RWPE1 (cell line): ENCODE data around the gene ST7.

Source experiments
- CTCF ChIA-PET: fragments of 350-600 bp; sonication (Branson Sonifier 250); formaldehyde crosslinking; extraction: SDS; loops from one replicate; lab custom pipeline; 2021; lab: Yijun Ruan, JAX
- POLR2A ChIA-PET: fragments of 400-600 bp; formaldehyde crosslinking; extraction: SDS; loops from one replicate; lab custom pipeline; 2020; ENCODE audit warnings: antibody characterized with exemption; ENCODE audit not compliant: low non-redundant PET; lab: Yijun Ruan, JAX
- DNase-seq: peaks from one replicate; pipeline ENCODE4 v3.0.0; 2012; ENCODE audit warnings: low spot score
- H3K27ac ChIP-seq: fragments of 450-650 bp; 2 replicates; pipeline ENCODE4 v1.5.1; 2017
- CTCF ChIP-seq: fragments of 450-650 bp; conservative IDR thresholded peaks from 2 replicates; pipeline ENCODE4 v1.5.1; 2017; ENCODE audit warnings: low read depth, mild to moderate bottlenecking

The ST7 gene

GRCh38 chr7:117178600-117178999 is 225.3 kb downstream of the ST7 start:
- CTCF ChIA-PET: no interaction called here
- no peak overlapping the region for H3K27ac ChIP-seq

GRCh38 chr7:117179701-117180100 is 226.4 kb downstream of the ST7 start:
- no peak for DNase-seq
- CTCF ChIA-PET: interaction anchor here (0.6 kb wide), 1 partner anchor 10 kb away, joined by 3 read pairs; no protein-coding TSS in a partner anchor
- POLR2A ChIA-PET: no interaction called here
- no peak for TF ChIP-seq CTCF
- no peak overlapping the region for H3K27ac ChIP-seq

More at GRCh38 chr7:117178600-117178999, 225.3 kb downstream of the ST7 start:
- no peak for DNase-seq
- POLR2A ChIA-PET: no interaction called here
- no peak for TF ChIP-seq CTCF

GRCh38 chr7:117183729-117184128 is 230.4 kb downstream of the ST7 start:
- DNase-seq: no peak
- ChIA-PET POLR2A (no interaction called here), CTCF (no interaction called here)
- no peak for TF ChIP-seq CTCF
- no peak overlapping the region for H3K27ac ChIP-seq

GRCh38 chr7:117184367-117184766 is 231.1 kb downstream of the ST7 start:
- ChIA-PET POLR2A (no interaction called here), CTCF (no interaction called here)
- no peak for TF ChIP-seq CTCF
- DNase-seq: no peak
- H3K27ac ChIP-seq: no peak overlapping the region

- ChIA-PET CTCF (no interaction called here), POLR2A (no interaction called here)
- no peak overlapping the region for H3K27ac ChIP-seq
- no peak for TF ChIP-seq CTCF
- no peak for DNase-seq
These were observed 231.8 kb downstream of the ST7 start for GRCh38 chr7:117185124-117185523.

- H3K27ac ChIP-seq: no peak overlapping the region
- ChIA-PET CTCF (no interaction called here), POLR2A (no interaction called here)
- no peak for DNase-seq
- no peak for TF ChIP-seq CTCF
These were observed 233.1 kb downstream of the ST7 start for GRCh38 chr7:117186218-117187010.
